A673 (cell line): ENCODE results near the gene KCNK3. TPM values are rescaled to one million over a fixed set of nuclear protein-coding genes. Genes with fewer than 3 reads are reported as not detected.
A peak's percentile ranks its signal among the peaks of the same experiment; 100 is the strongest.

Experiments used
- BruUV-seq: library from RNA; stranded (reverse); fragments of 400-500 nt; replicated peaks from 2 replicates; lab custom pipeline; 2021; lab: Mats Ljungman, UMichigan
- CTCF ChIA-PET: fragments of 300-600 bp; sonication (Branson Sonifier 250); formaldehyde crosslinking; loops from one replicate; lab custom pipeline; 2022; ENCODE audit warnings: antibody characterized with exemption; lab: Charles Lee
- POLR2A ChIA-PET: fragments of 300-600 bp; sonication (Branson Sonifier 250); formaldehyde crosslinking; loops from one replicate; lab custom pipeline; 2022; ENCODE audit warnings: antibody characterized with exemption; ENCODE audit not compliant: low non-redundant PET; lab: Charles Lee
- DNase-seq: peaks from one replicate; pipeline ENCODE4 v3.0.0-alpha.2; 2015; ENCODE audit warnings: low spot score
- H3K27ac ChIP-seq: fragments of 200-600 bp; sonication (generic); 2 replicates; pipeline ENCODE4 v1.5.1; 2016; ENCODE audit warnings: mixed run types, low read depth, mild to moderate bottlenecking, mixed read lengths, antibody characterized with exemption, low read length; ENCODE audit not compliant: poor library complexity, severe bottlenecking
- H3K27me3 ChIP-seq: fragments of 200-600 bp; sonication (generic); replicated peaks from 2 replicates; pipeline ENCODE4 v1.6.1; 2017; ENCODE audit warnings: mixed run types, low read depth, mild to moderate bottlenecking, mixed read lengths, antibody characterized with exemption, low read length; ENCODE audit not compliant: insufficient read depth, poor library complexity
- H3K36me3 ChIP-seq: fragments of 200-600 bp; sonication (generic); 2 replicates; pipeline ENCODE4 v1.6.1; 2016; ENCODE audit warnings: mixed run types, mild to moderate bottlenecking, mixed read lengths, antibody characterized with exemption, low read length; ENCODE audit not compliant: insufficient read depth, poor library complexity, severe bottlenecking
- H3K4me1 ChIP-seq: fragments of 200-600 bp; sonication (generic); 2 replicates; pipeline ENCODE4 v1.6.1; 2017; ENCODE audit warnings: mixed run types, mild to moderate bottlenecking, mixed read lengths, antibody characterized with exemption, low read length; ENCODE audit not compliant: insufficient read depth, poor library complexity, severe bottlenecking
- H3K4me3 ChIP-seq: fragments of 200-600 bp; sonication (generic); 2 replicates; pipeline ENCODE4 v1.5.1; 2016; ENCODE audit warnings: low read depth, mixed run types, mild to moderate bottlenecking, mixed read lengths, low read length; ENCODE audit not compliant: poor library complexity, severe bottlenecking
- H3K9me3 ChIP-seq: fragments of 200-600 bp; sonication (generic); 2 replicates; pipeline ENCODE4 v1.6.1; 2016; ENCODE audit warnings: mixed run types, low read depth, mild to moderate bottlenecking, mixed read lengths, antibody characterized with exemption, low read length; ENCODE audit not compliant: poor library complexity, severe bottlenecking
- EZH2 ChIP-seq: fragments of 200-600 bp; sonication (generic); IDR thresholded peaks from 2 replicates; pipeline ENCODE4 v1.6.1; 2017; ENCODE audit warnings: borderline replicate concordance, low read depth, mild to moderate bottlenecking, mixed read lengths, antibody characterized with exemption, low read length; ENCODE audit not compliant: poor library complexity, severe bottlenecking
- intact Hi-C: fragments of 100-400 bp; cut with micrococcal nuclease; formaldehyde crosslinking; loops from one replicate; pipeline ENCODE4 v1.10.0; 2022; ENCODE audit not compliant: unreplicated experiment
- total RNA-seq: library from RNA; stranded (reverse); gene quantifications from 2 replicates; pipeline ENCODE4 v1.2.3, GENCODE V29; 2021
- TF ChIP-seq, protein P1 (sequence below): fragments of 300-800, 200-600 bp; sonication (generic); conservative IDR thresholded peaks from 2 replicates; pipeline ENCODE4 v1.5.1; 2017; ENCODE audit warnings: low read depth, mild to moderate bottlenecking, antibody characterized with exemption, low read length, moderate library complexity, mixed read lengths

The KCNK3 gene
- total RNA-seq, 1 experiment from 2014 or later: 0.13 TPM

DNA sequence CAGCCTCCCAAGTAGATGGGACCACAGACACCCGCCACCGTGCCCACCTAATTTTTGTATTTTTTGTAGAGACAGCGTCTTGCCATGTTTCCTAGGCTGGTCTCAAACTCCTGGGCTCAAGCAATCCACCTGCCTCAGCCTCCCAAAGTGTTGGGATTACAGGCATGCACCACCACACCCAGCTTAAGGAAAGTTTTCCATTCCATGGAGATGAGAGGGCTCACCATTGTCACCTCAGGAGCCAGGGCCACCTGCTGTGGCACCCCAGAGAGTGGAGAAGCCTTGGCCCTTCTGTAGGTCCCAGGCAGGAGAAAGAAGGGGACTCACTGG lies 76.2 kb downstream of the KCNK3 start:
- CTCF ChIA-PET: no interaction called here
- POLR2A ChIA-PET: no interaction called here
- intact Hi-C loops: no loop called here
- BruUV-seq: no TSS peak
- H3K27ac ChIP-seq: no peak overlapping the region
- no peak overlapping the region for H3K4me3 ChIP-seq
- H3K36me3 ChIP-seq: no peaks in the 10 kb centered on the region
- peaks cover 10% of the 10 kb centered on the region for H3K4me1 ChIP-seq
- TF ChIP-seq, protein P1, sequence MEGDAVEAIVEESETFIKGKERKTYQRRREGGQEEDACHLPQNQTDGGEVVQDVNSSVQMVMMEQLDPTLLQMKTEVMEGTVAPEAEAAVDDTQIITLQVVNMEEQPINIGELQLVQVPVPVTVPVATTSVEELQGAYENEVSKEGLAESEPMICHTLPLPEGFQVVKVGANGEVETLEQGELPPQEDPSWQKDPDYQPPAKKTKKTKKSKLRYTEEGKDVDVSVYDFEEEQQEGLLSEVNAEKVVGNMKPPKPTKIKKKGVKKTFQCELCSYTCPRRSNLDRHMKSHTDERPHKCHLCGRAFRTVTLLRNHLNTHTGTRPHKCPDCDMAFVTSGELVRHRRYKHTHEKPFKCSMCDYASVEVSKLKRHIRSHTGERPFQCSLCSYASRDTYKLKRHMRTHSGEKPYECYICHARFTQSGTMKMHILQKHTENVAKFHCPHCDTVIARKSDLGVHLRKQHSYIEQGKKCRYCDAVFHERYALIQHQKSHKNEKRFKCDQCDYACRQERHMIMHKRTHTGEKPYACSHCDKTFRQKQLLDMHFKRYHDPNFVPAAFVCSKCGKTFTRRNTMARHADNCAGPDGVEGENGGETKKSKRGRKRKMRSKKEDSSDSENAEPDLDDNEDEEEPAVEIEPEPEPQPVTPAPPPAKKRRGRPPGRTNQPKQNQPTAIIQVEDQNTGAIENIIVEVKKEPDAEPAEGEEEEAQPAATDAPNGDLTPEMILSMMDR: no peak
- no peak for TF ChIP-seq EZH2
- H3K9me3 ChIP-seq: no peaks in the 10 kb centered on the region
- no peaks in the 10 kb centered on the region for H3K27me3 ChIP-seq
- no peak for DNase-seq

DNA sequence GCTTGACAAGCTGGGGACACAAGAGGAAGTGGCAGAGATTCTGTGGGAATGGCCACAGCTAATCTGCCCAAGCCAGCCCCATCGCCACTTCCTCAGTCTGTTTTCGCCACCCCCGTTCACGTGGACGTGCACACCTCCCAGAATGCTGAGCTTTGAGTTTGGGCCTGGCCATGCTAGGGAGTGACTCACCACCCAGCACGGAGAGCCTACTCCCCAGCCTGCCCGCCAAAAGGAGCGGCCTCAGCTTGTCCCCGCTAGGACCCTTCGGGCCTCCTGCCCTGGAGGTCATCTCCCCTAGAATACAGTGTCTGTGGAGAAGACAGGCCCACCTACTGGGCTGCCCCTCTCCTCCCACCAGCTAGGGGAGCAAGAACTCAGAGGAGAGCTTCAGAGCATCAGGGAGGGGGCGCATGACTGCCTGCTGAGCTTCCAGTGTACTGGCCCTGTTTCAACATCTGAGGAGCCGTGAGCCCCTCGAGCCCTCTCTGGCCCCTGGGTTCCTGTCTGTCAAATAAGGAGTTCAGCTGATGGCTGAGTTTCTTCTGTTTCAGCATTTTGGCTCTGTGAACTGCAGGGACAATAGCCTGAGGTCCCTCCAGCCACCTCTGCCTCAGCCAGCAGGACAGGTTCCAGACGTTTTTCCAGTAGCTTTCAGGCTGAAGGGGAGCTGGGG lies 76.7 kb downstream of the KCNK3 start:
- intact Hi-C loops: no loop called here
- no peaks in the 10 kb centered on the region for H3K27me3 ChIP-seq
- H3K27ac ChIP-seq: no peak overlapping the region
- ChIA-PET POLR2A (no interaction called here), CTCF (no interaction called here)
- no peaks in the 10 kb centered on the region for H3K36me3 ChIP-seq
- DNase-seq: no peak
- no TSS peak for BruUV-seq
- H3K4me3 ChIP-seq: no peak overlapping the region
- TF ChIP-seq EZH2: no peak
- TF ChIP-seq, protein P1: no peak
- no peaks in the 10 kb centered on the region for H3K9me3 ChIP-seq
- H3K4me1 ChIP-seq: peaks cover 10% of the 10 kb centered on the region

DNA sequence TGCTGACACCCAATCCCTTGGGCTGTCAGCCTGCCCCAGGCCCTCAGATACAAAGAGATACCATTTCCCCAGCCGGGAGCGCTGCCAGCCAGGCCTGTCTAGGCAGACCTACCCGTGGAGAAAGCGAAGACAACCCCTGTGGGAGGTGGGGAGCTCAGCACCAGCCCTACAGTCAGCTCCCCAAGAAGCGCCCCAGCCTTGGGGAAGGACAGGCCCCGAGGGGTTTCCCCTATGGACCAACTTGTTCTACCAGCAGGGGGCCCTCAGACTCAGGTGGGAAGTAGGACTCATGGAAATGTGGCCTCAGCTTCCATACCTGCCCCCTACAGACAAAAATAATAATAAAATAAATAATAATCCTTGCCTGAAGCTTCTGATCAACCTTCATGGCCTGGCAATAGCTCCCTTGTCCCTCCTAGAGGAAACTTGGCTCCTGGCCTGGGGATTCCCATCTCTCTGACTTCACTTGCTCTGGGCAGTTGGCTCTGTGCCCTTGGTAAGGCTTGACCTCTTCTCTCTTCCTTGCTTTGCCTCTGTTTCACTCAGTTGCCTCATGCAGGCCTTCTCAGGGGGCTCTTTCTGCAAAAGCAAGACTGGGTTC lies 78.6 kb downstream of the KCNK3 start:
- intact Hi-C loops: no loop called here
- TF ChIP-seq EZH2: no peak
- TF ChIP-seq, protein P1: peak; percentile 35; the same call in 1 of the 2 replicates
- H3K4me1 ChIP-seq: no peaks in the 10 kb centered on the region
- H3K27ac ChIP-seq: no peak overlapping the region
- CTCF ChIA-PET: no interaction called here
- no peak for DNase-seq
- H3K27me3 ChIP-seq: no peaks in the 10 kb centered on the region
- POLR2A ChIA-PET: no interaction called here
- BruUV-seq: no TSS peak
- H3K36me3 ChIP-seq: peaks cover 3% of the 10 kb centered on the region
- no peak overlapping the region for H3K4me3 ChIP-seq
- H3K9me3 ChIP-seq: no peaks in the 10 kb centered on the region
